GM18519 (cell line): ENCODE data around the gene PLPP2.
"Not testable (repeated sequence)": the region's sequence is repeated elsewhere in the genome, so short reads cannot be mapped to it uniquely, and the experiment has no call there.

Experiments used
- ATAC-seq: cut with Tn5 transposase; IDR thresholded peaks from one replicate; pipeline ENCODE4 v1.9.1; 2021; ENCODE audit warnings: mild to moderate bottlenecking, moderate library complexity; ENCODE audit not compliant: unreplicated experiment, low FRiP score

Gene PLPP2

GRCh38 chr19:275958-276646 lies 15.1 kb downstream of the PLPP2 start:
- no peak for ATAC-seq

DNA sequence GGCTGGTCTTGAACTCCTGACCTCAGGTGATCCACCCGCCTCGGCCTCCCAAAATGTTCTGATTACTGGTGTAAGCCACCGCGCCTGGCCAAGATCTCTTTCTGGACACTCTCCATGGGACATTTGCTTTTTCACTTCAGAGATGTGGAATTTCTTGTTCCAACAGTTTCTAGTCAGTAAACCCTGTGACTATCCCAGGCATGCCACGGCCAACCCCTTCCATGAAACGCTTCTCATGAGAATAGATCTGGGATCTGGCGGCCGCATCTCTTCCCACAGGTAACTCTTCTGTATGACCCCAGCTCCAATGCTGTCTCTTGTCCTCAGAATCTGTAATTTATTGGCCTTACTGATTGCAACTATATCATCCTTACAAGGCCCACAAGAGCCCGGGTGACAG lies 16.2 kb downstream of the PLPP2 start:
- no peak for ATAC-seq

- no peak for ATAC-seq
Observed at GRCh38 chr19:273393-273792, 17.8 kb downstream of the PLPP2 start.

DNA sequence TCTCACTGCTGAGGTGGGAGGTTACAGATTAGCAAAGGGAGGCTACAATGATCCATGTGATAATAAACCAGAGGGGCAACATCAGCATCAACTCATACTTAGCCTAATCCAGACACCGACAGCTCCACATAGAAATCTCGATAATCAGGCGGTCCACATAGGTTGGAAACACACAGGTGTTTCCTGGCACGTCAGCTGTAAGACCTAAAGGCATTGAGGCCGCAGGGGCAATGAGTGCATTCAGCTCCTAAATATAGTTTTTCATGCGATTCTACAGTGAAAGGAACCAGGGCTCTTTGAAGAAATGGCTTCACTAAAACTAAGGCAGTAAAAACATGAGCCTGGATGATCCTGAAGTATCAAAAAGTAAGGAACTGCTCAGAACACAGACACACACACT lies 19.3 kb downstream of the PLPP2 start:
- ATAC-seq, result no peak

GRCh38 chr19:270766-271318 lies 20.4 kb downstream of the PLPP2 start:
- ATAC-seq, result not testable (repeated sequence)

DNA sequence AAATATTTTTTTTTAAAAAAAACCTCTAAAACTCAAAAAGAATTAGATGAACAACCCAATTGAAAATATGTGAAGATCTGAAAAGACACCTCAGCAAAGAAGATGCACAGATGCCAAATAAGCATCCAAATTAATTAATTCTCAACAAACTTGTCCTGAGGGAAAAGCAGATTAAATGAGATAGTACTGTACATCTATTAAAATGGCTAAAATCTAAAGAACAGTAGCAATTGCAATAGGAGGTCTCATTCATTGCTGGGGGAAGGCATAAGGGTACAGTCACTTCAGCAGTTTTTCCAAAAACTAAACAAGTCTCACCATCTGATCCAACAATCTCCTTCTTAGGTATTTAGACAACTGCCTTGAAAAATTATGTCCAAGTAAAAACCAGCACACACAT lies 22.0 kb downstream of the PLPP2 start:
- ATAC-seq, result no peak

DNA sequence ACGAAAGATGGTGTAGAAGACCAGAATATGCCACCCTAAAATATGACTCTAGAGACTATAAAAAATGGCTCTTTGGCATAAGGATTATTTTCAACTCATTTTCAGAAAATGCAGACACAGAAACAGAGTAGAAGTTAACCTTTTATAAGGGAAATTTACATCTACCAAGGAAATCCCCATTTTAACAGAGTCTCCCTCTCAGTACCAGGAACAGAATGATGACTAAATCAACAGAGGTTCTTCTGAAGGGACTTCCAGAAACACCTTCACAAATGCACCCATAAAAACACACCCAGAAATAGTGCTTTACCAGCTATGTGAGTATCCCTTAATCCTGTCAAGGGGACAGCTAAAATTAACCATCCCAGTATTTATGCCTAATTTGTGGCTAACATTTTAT lies 29.1 kb downstream of the PLPP2 start:
- no peak for ATAC-seq

GRCh38 chr19:256804-257203 lies 34.4 kb downstream of the PLPP2 start:
- ATAC-seq, result not testable (repeated sequence)

DNA sequence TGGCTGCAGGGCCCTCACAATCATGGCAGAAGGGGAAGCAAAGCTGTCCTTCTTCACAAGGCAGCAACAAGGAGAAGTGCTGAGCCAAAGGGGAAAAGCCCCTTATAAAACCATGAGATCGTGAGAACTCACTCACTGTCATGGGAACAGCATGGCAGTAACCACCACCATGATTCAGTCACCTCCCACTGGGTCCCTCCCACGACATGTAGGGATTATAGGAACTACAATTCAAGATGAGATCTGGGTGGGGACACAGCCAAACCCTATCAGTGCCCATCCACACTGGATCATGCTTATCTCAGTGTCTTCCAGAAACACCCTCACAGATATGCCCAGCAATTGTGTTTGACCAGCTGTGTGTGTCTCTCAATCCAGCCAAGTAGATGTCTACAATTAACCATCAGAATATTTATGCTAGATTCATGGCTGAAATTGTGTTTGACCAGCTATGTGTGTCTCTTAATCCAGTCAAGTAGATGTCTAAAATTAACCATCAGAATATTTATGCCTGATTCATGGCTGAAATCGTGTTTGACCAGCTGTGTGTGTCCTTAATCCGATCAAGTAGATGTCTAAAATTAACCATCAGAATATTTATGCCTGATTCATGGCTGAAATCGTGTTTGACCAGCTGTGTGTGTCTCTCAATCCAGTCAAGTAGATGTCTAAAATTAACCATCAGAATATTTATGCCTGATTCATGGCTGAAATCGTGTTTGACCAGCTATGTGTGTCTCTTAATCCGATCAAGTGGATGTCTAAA lies 38.6 kb downstream of the PLPP2 start:
- ATAC-seq, result not testable (repeated sequence)

DNA sequence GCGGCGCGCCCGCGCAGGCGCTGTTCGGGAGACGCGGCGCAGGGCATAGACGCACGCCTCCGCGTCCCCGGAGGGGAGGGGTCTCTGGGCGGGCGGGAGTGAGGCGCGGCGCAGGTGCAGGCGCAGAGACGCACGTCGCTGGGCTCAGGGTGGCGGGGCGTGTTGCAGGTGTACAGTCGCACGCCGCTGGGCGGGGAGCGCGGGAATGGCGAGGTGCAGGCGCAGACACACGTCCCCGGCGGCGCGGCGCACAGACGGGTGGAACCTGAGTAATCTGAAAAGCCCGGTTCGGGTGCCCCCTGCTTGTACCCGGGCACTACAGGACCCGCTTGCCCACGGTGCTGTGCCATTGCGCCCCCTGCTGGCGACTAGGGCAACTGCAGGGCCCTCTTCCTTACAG lies 44.7 kb downstream of the PLPP2 start:
- no peak for ATAC-seq

DNA sequence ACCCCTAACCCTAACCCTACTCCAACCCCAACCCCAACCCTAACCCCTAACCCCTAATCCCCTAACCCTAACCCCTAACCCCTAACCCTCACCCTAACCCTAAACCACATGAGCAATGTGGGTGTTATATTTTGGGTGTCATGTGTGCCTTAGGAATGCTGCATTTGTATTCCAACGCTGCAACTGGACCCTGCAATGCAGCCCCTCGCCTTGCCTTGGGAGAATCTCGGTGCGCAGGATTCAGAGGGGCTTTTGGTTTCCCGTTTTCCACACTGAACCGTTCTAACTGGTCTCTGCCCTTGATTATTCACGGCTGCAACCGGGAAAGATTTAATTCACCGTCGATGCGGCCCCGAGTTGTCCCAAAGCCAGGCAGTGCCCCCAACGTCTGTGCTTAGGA lies 45.3 kb downstream of the PLPP2 start:
- not testable (repeated sequence) for ATAC-seq

GRCh38 chr19:245457-245856 lies 45.7 kb downstream of the PLPP2 start:
- no peak for ATAC-seq
